A549 (cell line): Measurements from ENCODE around the gene PHTF1. TPM values are rescaled to one million over a fixed set of nuclear protein-coding genes. Genes with fewer than 3 reads are reported as not detected.

Source experiments
- ATAC-seq, 2 experiments: fragments of 200-7000 bp in 1 of 2; fragments of >200 bp in 1 of 2; cut with Nextera tagmentation in 1 of 2; cut with Tn5 transposase in 1 of 2; 3 replicates each; pipeline versions ENCODE4 v1.8.0 to v1.9.1; 2018 to 2020; ENCODE audit warnings: mild to moderate bottlenecking in 1 of 2, moderate library complexity in 1 of 2
- CTCF ChIA-PET: fragments of 300-600 bp; sonication (Branson Sonifier 250); formaldehyde crosslinking; extraction: SDS; loops from one replicate; lab custom pipeline; 2021; ENCODE audit warnings: antibody characterized with exemption, inconsistent platforms; lab: Yijun Ruan, JAX
- POLR2A ChIA-PET: fragments of 350-600 bp; formaldehyde crosslinking; extraction: SDS; loops from one replicate; lab custom pipeline; 2021; ENCODE audit warnings: antibody characterized with exemption, inconsistent platforms; lab: Yijun Ruan, JAX
- DNase-seq, 2 experiments: peaks; one replicate each; pipeline versions ENCODE4 v3.0.0 to v3.0.0-alpha.2; 2011 to 2016; ENCODE audit warnings: low read depth in 1 of 2, low spot score in 1 of 2
- FAIRE-seq: peaks from 2 replicates; lab custom pipeline; 2011; peaks lifted over from hg19 to GRCh38; lab: Jason Lieb, UNC
- H3K27ac ChIP-seq, 2 experiments: fragments of >200 bp; sonication (Bioruptor Twin); formaldehyde crosslinking; 3 replicates each; pipeline ENCODE4 v1.5.1; 2016 to 2017
- H3K4me1 ChIP-seq: fragments of >200 bp; sonication (Bioruptor Twin); formaldehyde crosslinking; 3 replicates; pipeline ENCODE4 v1.6.1; 2016
- H3K4me2 ChIP-seq: fragments of >200 bp; sonication (Bioruptor Twin); formaldehyde crosslinking; 3 replicates; pipeline ENCODE4 v1.6.1; 2016
- H3K4me3 ChIP-seq: fragments of >200 bp; sonication (Bioruptor Twin); formaldehyde crosslinking; 3 replicates; pipeline ENCODE4 v1.5.1; 2016
- H3K9me3 ChIP-seq: fragments of >200 bp; sonication (Bioruptor Twin); formaldehyde crosslinking; 3 replicates; pipeline ENCODE4 v1.6.1; 2016
- ATOH8 ChIP-seq: fragments of 250-450 bp; sonication (Bioruptor Pico); IDR thresholded peaks from 2 replicates; pipeline ENCODE4 v1.5.0; 2020; ENCODE audit warnings: low read depth, mild to moderate bottlenecking, moderate library complexity
- CBX8 ChIP-seq: fragments of 200-600 bp; sonication (generic); IDR thresholded peaks from 2 replicates; pipeline ENCODE4 v1.6.1; 2016
- CTCF ChIP-seq: fragments of >200 bp; sonication (Bioruptor Twin); formaldehyde crosslinking; IDR thresholded peaks from 3 replicates; pipeline ENCODE4 v1.5.1; 2016
- ESRRA ChIP-seq: fragments of 150-350 bp; IDR thresholded peaks from 2 replicates; pipeline ENCODE4 v1.6.1; 2014; ENCODE audit warnings: mild to moderate bottlenecking, low read length, borderline replicate concordance
- FOXS1 ChIP-seq: fragments of 250-450 bp; sonication (Bioruptor Pico); IDR thresholded peaks from 2 replicates; pipeline ENCODE4 v1.5.0; 2020; ENCODE audit warnings: mild to moderate bottlenecking, moderate library complexity
- GATA3 ChIP-seq: IDR thresholded peaks from 2 replicates; pipeline ENCODE4 v1.6.1; 2012; ENCODE audit warnings: borderline replicate concordance
- JUN ChIP-seq, 2 experiments: fragments of >200 bp; sonication (Bioruptor Twin); formaldehyde crosslinking; IDR thresholded peaks; 2 replicates in 1 of 2; 3 replicates in 1 of 2; pipeline ENCODE4 v1.6.1; 2016 to 2017
- JUNB ChIP-seq: fragments of >200 bp; sonication (Bioruptor Twin); formaldehyde crosslinking; IDR thresholded peaks from 2 replicates; pipeline ENCODE4 v1.6.1; 2016
- KDM5A ChIP-seq: fragments of 200-600 bp; sonication (generic); IDR thresholded peaks from 2 replicates; pipeline ENCODE4 v1.6.1; 2016; ENCODE audit warnings: antibody characterized with exemption, mild to moderate bottlenecking
- MAX ChIP-seq: IDR thresholded peaks from 2 replicates; pipeline ENCODE4 v1.6.1; 2012
- NFE2L2 ChIP-seq: fragments of 150-350 bp; conservative IDR thresholded peaks from 2 replicates; pipeline ENCODE4 v1.6.1; 2014; ENCODE audit warnings: low read length
- NR3C1 ChIP-seq: fragments of >200 bp; sonication (Bioruptor Twin); formaldehyde crosslinking; IDR thresholded peaks from 3 replicates; pipeline ENCODE4 v1.6.1; 2017
- PBX3 ChIP-seq: IDR thresholded peaks from 2 replicates; pipeline ENCODE4 v1.6.1; 2012
- PHF8 ChIP-seq: fragments of 200-600 bp; sonication (generic); IDR thresholded peaks from 2 replicates; pipeline ENCODE4 v1.6.1; 2016; ENCODE audit warnings: low read depth, mild to moderate bottlenecking, antibody characterized with exemption, moderate library complexity, borderline replicate concordance
- POLR2A ChIP-seq: IDR thresholded peaks from 2 replicates; pipeline ENCODE4 v1.6.1; 2012; ENCODE audit warnings: mild to moderate bottlenecking, low read length
- RCOR1 ChIP-seq: fragments of 150-350 bp; IDR thresholded peaks from 2 replicates; pipeline ENCODE4 v1.6.1; 2014; ENCODE audit warnings: antibody characterized with exemption, low read length, low read depth
- REST ChIP-seq: fragments of 200-600 bp; sonication (generic); IDR thresholded peaks from 2 replicates; pipeline ENCODE4 v1.6.1; 2016; ENCODE audit warnings: antibody characterized with exemption, mild to moderate bottlenecking, moderate library complexity
- RFX5 ChIP-seq: fragments of 450-650 bp; IDR thresholded peaks from 2 replicates; pipeline ENCODE4 v1.7.1; 2014; ENCODE audit warnings: antibody characterized with exemption, mild to moderate bottlenecking, moderate library complexity
- SREBF2 ChIP-seq: fragments of 450-650 bp; IDR thresholded peaks from 2 replicates; pipeline ENCODE4 v1.6.1; 2014; ENCODE audit warnings: mild to moderate bottlenecking, moderate library complexity
- ZFP36 ChIP-seq: fragments of 450-650 bp; IDR thresholded peaks from 2 replicates; pipeline ENCODE4 v1.6.1; 2014; ENCODE audit warnings: borderline replicate concordance; ENCODE audit not compliant: partially characterized antibody
- WGBS: methylation state at CpG from one replicate; pipeline ENCODE4 v1.1.6; 2017; ENCODE audit errors: missing lambda C conversion rate; 5-methylcytosine and 5-hydroxymethylcytosine counted together
- polyA plus RNA-seq, 4 experiments: library from polyadenylated mRNA; depleted of rRNA in 3 of 4; stranded (reverse); fragments of >200 nt; fragmentation: RNase III in 1 of 4; extraction: RNeasy Plus Mini Kit Qiagen cat#74134 plus additional on column Dnase treatment in 1 of 4; gene quantifications; 2 replicates in 3 of 4; 3 replicates in 1 of 4; pipeline ENCODE4 v1.2.3, GENCODE V29; 2011 to 2017

Gene PHTF1
- polyA plus RNA-seq, 2 of the 4 experiments (the other 2 are of a cell fraction): 17.0 to 17.1 TPM

- TF ChIP-seq MAX (no peak), GATA3 (no peak), CTCF (no peak), POLR2A (no peak), ZFP36 (no peak), ATOH8 (CRISPR knock-in tag) (no peak), FOXS1 (CRISPR knock-in tag) (no peak), ESRRA (no peak)
- POLR2A ChIA-PET: no interaction called here
- 82% methylated on average over 1 of the region's 1 CpG for WGBS
- DNase-seq (no peak), ATAC-seq (no peak), FAIRE-seq (no peak)
- Histone ChIP-seq H3K9me3 (no peaks in the 10 kb centered on the region), H3K27ac (no peak overlapping the region), H3K4me2 (no peak overlapping the region), H3K4me1 (no peaks in the 10 kb centered on the region), H3K4me3 (no peak overlapping the region)
- CTCF ChIA-PET: interaction anchor here (0.6 kb wide), 1 partner anchor 9 kb away, joined by 3 read pairs; no protein-coding TSS in a partner anchor
Measured at GRCh38 chr1:113747376-113747775, 11.9 kb downstream of the PHTF1 start.

GRCh38 chr1:113745425-113745824 lies 13.9 kb downstream of the PHTF1 start:
- FAIRE-seq (no peak), DNase-seq (no peak), ATAC-seq (no peak)
- 82% methylated on average over 3 of the region's 3 CpGs for WGBS
- H3K4me3 ChIP-seq: no peak overlapping the region
- no peak overlapping the region for H3K4me2 ChIP-seq
- H3K4me1 ChIP-seq: no peaks in the 10 kb centered on the region
- ChIA-PET CTCF (no interaction called here), POLR2A (no interaction called here)
- TF ChIP-seq ESRRA (no peak), NR3C1 (no peak), CTCF (no peak), JUNB (no peak), POLR2A (no peak), RCOR1 (no peak), PHF8 (no peak), KDM5A (no peak), RFX5 (no peak), SREBF2 (no peak), PBX3 (no peak), NFE2L2 (no peak), REST (no peak), JUN (IDR thresholded peaks at IDR 0.05) (no peak), CBX8 (no peak), MAX (no peak), ATOH8 (CRISPR knock-in tag) (no peak)
- no peaks in the 10 kb centered on the region for H3K9me3 ChIP-seq
- H3K27ac ChIP-seq: no peak overlapping the region
